ENCODE measurements around the gene LAX1. TPM values are rescaled to one million over a fixed set of nuclear protein-coding genes. Genes with fewer than 3 reads are reported as not detected.

LAX1 gene
- total RNA-seq, 1 experiment from 2014 or later, result not detected

DNA sequence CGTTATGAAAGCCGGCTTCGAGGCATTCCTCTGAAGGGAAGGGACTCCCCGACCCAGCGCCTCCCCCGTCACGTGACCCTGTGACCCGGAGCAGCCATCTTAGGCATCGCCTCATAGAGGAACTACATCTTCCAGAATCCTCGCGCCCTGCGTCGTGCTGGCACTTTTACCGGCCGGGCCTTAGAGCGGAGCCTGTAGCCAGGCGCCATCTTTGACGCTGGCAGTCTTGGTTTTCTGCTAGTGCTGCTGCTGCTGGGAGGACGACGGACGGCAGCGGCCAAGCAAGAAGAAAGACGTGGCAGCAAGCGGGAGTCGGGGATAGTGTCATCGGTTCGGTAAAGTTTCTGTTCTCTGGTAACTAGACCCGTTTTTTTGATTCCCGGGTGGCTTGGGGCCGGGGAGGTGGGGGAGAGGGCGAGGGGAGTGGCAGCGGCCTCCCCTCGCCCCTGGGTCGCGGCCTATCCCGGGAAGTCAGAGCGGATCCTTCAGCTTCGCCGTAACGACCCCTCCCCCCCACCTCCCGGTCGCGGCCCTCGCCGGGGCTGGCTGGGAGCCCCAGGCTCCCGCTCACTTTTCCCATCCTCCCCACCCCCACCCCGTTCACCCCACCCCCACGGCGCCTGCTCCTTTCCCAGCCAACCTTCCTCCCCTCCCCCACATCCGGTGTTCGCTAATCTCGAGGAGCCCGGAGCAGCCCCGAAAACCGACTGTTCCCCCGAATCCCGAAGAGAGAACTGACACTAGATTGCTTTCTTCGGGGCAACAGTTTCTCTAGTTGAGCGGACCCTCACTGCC lies 30.7 kb downstream of the LAX1 start, which contains the start of the genes ZBED6 and ZC3H11A (continued):
- TF ChIP-seq, protein P1, sequence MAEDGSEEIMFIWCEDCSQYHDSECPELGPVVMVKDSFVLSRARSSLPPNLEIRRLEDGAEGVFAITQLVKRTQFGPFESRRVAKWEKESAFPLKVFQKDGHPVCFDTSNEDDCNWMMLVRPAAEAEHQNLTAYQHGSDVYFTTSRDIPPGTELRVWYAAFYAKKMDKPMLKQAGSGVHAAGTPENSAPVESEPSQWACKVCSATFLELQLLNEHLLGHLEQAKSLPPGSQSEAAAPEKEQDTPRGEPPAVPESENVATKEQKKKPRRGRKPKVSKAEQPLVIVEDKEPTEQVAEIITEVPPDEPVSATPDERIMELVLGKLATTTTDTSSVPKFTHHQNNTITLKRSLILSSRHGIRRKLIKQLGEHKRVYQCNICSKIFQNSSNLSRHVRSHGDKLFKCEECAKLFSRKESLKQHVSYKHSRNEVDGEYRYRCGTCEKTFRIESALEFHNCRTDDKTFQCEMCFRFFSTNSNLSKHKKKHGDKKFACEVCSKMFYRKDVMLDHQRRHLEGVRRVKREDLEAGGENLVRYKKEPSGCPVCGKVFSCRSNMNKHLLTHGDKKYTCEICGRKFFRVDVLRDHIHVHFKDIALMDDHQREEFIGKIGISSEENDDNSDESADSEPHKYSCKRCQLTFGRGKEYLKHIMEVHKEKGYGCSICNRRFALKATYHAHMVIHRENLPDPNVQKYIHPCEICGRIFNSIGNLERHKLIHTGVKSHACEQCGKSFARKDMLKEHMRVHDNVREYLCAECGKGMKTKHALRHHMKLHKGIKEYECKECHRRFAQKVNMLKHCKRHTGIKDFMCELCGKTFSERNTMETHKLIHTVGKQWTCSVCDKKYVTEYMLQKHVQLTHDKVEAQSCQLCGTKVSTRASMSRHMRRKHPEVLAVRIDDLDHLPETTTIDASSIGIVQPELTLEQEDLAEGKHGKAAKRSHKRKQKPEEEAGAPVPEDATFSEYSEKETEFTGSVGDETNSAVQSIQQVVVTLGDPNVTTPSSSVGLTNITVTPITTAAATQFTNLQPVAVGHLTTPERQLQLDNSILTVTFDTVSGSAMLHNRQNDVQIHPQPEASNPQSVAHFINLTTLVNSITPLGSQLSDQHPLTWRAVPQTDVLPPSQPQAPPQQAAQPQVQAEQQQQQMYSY (CRISPR knock-in tag; IDR thresholded peaks at IDR 0.05), result 0 out of 2 replicates have a peak, but pooled peaks have one; percentile 45
- TF ChIP-seq, protein P2, sequence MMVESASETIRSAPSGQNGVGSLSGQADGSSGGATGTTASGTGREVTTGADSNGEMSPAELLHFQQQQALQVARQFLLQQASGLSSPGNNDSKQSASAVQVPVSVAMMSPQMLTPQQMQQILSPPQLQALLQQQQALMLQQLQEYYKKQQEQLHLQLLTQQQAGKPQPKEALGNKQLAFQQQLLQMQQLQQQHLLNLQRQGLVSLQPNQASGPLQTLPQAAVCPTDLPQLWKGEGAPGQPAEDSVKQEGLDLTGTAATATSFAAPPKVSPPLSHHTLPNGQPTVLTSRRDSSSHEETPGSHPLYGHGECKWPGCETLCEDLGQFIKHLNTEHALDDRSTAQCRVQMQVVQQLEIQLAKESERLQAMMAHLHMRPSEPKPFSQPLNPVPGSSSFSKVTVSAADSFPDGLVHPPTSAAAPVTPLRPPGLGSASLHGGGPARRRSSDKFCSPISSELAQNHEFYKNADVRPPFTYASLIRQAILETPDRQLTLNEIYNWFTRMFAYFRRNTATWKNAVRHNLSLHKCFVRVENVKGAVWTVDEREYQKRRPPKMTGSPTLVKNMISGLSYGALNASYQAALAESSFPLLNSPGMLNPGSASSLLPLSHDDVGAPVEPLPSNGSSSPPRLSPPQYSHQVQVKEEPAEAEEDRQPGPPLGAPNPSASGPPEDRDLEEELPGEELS (CRISPR knock-in tag; IDR thresholded peaks at IDR 0.05), result no peak
- no peak for TF ChIP-seq FOXJ3 (CRISPR knock-in tag; IDR thresholded peaks at IDR 0.05; ENCODE audit: borderline replicate concordance)
- no peak for TF ChIP-seq RORB (CRISPR knock-in tag; IDR thresholded peaks at IDR 0.05)
- no peak for TF ChIP-seq ZNF317 (CRISPR knock-in tag; IDR thresholded peaks at IDR 0.05; ENCODE audit: borderline replicate concordance, low read depth)
- no peak for TF ChIP-seq ZNF423 (CRISPR knock-in tag; IDR thresholded peaks at IDR 0.05)
- TF ChIP-seq, protein P3, sequence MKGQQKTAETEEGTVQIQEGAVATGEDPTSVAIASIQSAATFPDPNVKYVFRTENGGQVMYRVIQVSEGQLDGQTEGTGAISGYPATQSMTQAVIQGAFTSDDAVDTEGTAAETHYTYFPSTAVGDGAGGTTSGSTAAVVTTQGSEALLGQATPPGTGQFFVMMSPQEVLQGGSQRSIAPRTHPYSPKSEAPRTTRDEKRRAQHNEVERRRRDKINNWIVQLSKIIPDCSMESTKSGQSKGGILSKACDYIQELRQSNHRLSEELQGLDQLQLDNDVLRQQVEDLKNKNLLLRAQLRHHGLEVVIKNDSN (CRISPR knock-in tag; IDR thresholded peaks at IDR 0.05), result peak; percentile 98
- no peak for TF ChIP-seq NFATC4 (CRISPR knock-in tag; IDR thresholded peaks at IDR 0.05)
- TF ChIP-seq CREM (CRISPR knock-in tag; IDR thresholded peaks at IDR 0.05), result peak; percentile 60; the same call in 1 of the 2 replicates
- TF ChIP-seq OVOL2 (CRISPR knock-in tag; IDR thresholded peaks at IDR 0.05; ENCODE audit: borderline replicate concordance), result no peak
- TF ChIP-seq ELF4 (CRISPR knock-in tag; IDR thresholded peaks at IDR 0.05; ENCODE audit: low read depth), result no peak
- TF ChIP-seq TEAD4 (CRISPR knock-in tag; IDR thresholded peaks at IDR 0.05), result no peak
- TF ChIP-seq SP1 (CRISPR knock-in tag; conservative IDR thresholded peaks at IDR 0.05), result peak; percentile 43; the same call in 1 of the 2 replicates

GRCh38 chr1:203796236-203796605 lies 31.2 kb downstream of the LAX1 start:
- Mint-ChIP-seq H3K27ac (peak overlapping the region; percentile 99), H3K4me1 (peaks cover 44% of the 10 kb centered on the region), H3K4me3 (peak overlapping the region; percentile 91), H3K9me3 (peaks cover 26% of the 10 kb centered on the region), H3K27me3 (ENCODE audit: low read depth) (no peaks in the 10 kb centered on the region; the same call in 1 of the 2 replicates), H3K36me3 (peaks cover 39% of the 10 kb centered on the region)
- DNase-seq (ENCODE audit: low spot score) (no peak), ATAC-seq (peak; percentile 21)
- 0 out of 2 replicates have a peak, but pooled peaks have one; percentile 19 for TF ChIP-seq NFE2L1 (CRISPR knock-in tag; IDR thresholded peaks at IDR 0.05)
- no peak for TF ChIP-seq NR1H2 (CRISPR knock-in tag; IDR thresholded peaks at IDR 0.05)
- TF ChIP-seq NR3C1 (CRISPR knock-in tag; conservative IDR thresholded peaks at IDR 0.05; ENCODE audit: low read depth), result no peak
- ChIA-PET POLR2A (no interaction called here), CTCF (interaction anchor here (0.6 kb wide), 1 partner anchor 119 kb away, joined by 3 read pairs; no protein-coding TSS in a partner anchor)

DNA sequence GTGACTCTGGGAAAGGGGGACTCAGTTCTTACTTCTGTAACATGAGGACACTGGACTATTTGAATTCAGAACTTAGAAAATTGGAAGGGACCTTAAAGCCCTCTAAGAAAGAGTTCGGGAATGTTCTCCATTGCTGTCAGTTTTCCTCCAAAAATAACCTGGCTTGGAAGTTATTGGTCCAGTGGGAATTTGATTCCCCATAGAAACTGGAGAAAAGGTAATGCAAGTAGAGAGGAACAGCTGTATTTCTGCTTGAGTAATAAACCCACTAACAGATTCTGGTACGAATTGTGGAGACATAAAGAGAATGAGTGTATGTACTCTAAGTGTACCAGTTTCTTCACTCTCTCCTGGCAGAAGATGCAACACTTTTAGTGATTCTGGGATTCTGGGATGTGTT lies 32.2 kb downstream of the LAX1 start:
- H3K27ac Mint-ChIP-seq, result peak overlapping the region; percentile 61
- peaks cover 26% of the 10 kb centered on the region for H3K9me3 Mint-ChIP-seq
- ATAC-seq (no peak), DNase-seq (ENCODE audit: low spot score) (no peak)
- H3K4me3 Mint-ChIP-seq, result peak overlapping the region; percentile 91
- H3K36me3 Mint-ChIP-seq, result peaks cover 39% of the 10 kb centered on the region
- peaks cover 42% of the 10 kb centered on the region for H3K4me1 Mint-ChIP-seq
- POLR2A ChIA-PET, result no interaction called here
- TF ChIP-seq TEAD1 (CRISPR knock-in tag; IDR thresholded peaks at IDR 0.05) (no peak), ZNF396 (CRISPR knock-in tag; IDR thresholded peaks at IDR 0.05; ENCODE audit: borderline replicate concordance) (no peak), SP1 (CRISPR knock-in tag; conservative IDR thresholded peaks at IDR 0.05) (no peak), ZNF219 (CRISPR knock-in tag; IDR thresholded peaks at IDR 0.05; ENCODE audit: borderline replicate concordance) (no peak), E2F4 (CRISPR knock-in tag; IDR thresholded peaks at IDR 0.05; ENCODE audit: borderline replicate concordance, low read depth) (no peak), FOXJ3 (CRISPR knock-in tag; IDR thresholded peaks at IDR 0.05; ENCODE audit: borderline replicate concordance) (no peak)
- TF ChIP-seq, protein P1 (CRISPR knock-in tag; IDR thresholded peaks at IDR 0.05), result no peak
- CTCF ChIA-PET, result no interaction called here
- H3K27me3 Mint-ChIP-seq (ENCODE audit: low read depth), result no peaks in the 10 kb centered on the region; the same call in 1 of the 2 replicates
